ENCODE results near the gene KIAA2012.

DNA sequence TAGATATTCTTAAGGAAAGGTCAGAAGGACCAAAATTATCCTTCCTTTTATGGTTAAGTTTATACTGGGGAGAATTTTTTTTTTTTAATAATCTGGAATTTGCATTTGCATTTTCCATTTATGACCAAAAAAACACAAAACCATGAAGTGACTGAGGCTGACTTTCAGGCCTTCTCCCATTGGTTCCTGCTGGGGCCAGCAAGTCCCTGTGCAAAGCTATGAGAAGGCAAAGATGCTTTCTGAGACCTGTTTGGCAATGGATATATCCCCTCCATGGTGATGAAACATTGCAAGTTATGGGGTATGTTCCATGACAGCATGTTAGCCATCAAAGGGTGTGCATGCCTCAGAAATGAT, 60.8 kb downstream of the KIAA2012 start:
- TF ChIP-seq, protein P1, sequence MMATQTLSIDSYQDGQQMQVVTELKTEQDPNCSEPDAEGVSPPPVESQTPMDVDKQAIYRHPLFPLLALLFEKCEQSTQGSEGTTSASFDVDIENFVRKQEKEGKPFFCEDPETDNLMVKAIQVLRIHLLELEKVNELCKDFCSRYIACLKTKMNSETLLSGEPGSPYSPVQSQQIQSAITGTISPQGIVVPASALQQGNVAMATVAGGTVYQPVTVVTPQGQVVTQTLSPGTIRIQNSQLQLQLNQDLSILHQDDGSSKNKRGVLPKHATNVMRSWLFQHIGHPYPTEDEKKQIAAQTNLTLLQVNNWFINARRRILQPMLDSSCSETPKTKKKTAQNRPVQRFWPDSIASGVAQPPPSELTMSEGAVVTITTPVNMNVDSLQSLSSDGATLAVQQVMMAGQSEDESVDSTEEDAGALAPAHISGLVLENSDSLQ (IDR thresholded peaks at IDR 0.05): no peak
- TF ChIP-seq FOXA1 (IDR thresholded peaks at IDR 0.05) (no peak), NFRKB (IDR thresholded peaks at IDR 0.05) (no peak), FOXK2 (IDR thresholded peaks at IDR 0.05) (no peak), CTBP1 (IDR thresholded peaks at IDR 0.05; ENCODE audit: borderline replicate concordance) (no peak), ZNF384 (IDR thresholded peaks at IDR 0.05) (no peak), SUZ12 (IDR thresholded peaks at IDR 0.05) (no peak), TARDBP (IDR thresholded peaks at IDR 0.05) (no peak), HDGF (IDR thresholded peaks at IDR 0.05; ENCODE audit: borderline replicate concordance) (no peak), ARNT (IDR thresholded peaks at IDR 0.05) (no peak), BHLHE40 (IDR thresholded peaks at IDR 0.05; ENCODE audit: borderline replicate concordance) (no peak), LEF1 (IDR thresholded peaks at IDR 0.05; ENCODE audit: borderline replicate concordance) (no peak), FOXM1 (IDR thresholded peaks at IDR 0.05; ENCODE audit: borderline replicate concordance) (no peak)
